T-helper 1 cell treated with Interleukin-12 subunit alpha and Interleukin-12 subunit beta and Interleukin-4 antibody, amounts not matched to agents 30 ng/mL and 1 ng/mL, for 36 hours (primary cell): ENCODE data around the gene STARD5. TPM values are rescaled to one million over a fixed set of nuclear protein-coding genes. Genes with fewer than 3 reads are reported as not detected.
"Not testable (repeated sequence)": the region's sequence is repeated elsewhere in the genome, so short reads cannot be mapped to it uniquely, and the experiment has no call there.

Experiments used
- intact Hi-C: fragments of 100-400 bp; cut with micrococcal nuclease; formaldehyde crosslinking; loops from one replicate; pipeline ENCODE4 v1.15.1; 2024
- total RNA-seq: library from RNA; stranded (reverse); gene quantifications from 2 replicates; pipeline ENCODE4 v1.2.3, GENCODE V29; 2022

The STARD5 gene
- total RNA-seq, 1 donor from 2014 or later, result 5.6 TPM

DNA sequence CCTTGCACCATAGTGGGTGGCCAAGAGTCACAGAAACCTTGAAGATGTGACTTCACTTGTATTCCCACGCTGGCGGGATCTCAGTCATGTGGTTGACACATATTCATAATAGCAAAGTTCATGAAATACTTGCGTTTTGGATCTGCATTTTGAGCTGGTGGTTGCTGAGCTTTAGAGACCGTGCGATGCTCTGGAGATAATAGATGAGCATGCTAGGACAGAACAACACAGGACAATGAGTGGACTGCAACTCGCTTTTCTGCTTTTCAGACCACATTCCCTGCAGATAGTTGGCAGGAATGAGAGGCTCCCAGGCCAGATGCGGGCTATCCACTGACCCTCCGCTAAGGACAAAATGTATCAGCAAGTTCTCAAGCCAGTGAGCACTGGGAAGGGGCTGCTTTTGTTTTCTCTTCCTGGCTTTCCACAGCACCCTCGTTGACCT lies 13.8 kb upstream of the STARD5 start:
- intact Hi-C loops, result no loop called here

DNA sequence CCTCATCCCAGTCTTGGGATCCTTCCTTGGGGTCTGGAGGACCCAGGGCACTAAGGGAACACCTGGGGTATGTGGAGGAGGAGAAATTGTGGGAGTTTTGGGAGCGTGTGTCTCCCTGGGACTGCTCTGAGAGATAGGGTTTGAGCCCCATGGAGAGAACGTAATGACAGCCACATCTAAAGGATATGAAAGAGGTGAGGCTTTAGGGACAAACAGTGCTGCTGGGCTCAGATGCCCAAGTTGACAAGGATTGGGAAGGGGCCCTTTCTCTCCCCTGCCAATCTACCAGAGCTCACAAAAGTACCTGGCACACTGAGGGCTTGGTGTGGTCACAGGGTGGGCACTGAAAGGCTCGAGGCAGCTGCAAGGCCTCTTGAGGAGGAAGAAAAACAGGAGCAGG lies 13.3 kb upstream of the STARD5 start:
- intact Hi-C loops, result no loop called here

DNA sequence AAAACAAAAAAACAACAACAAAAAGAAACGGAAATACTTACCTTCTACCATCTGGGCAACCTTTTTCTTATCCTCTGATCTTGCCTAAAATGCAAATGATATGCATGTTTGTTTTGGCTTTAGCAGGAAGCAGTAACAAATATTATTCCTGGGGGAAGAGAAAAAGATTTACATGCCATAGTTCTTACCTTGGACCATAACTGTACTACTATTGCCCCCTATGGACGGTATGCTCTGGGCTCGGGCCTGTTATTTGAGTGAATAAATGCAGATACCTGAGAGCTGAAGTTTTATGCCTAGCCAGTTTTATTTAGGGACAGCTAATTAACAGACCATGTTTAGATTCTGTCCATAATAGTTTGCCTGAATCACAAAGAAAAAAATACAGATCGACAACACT lies 12.6 kb upstream of the STARD5 start:
- intact Hi-C loops, result loop anchor here (1.0 kb wide), 1 partner anchor 61 kb away; no protein-coding TSS in a partner anchor

DNA sequence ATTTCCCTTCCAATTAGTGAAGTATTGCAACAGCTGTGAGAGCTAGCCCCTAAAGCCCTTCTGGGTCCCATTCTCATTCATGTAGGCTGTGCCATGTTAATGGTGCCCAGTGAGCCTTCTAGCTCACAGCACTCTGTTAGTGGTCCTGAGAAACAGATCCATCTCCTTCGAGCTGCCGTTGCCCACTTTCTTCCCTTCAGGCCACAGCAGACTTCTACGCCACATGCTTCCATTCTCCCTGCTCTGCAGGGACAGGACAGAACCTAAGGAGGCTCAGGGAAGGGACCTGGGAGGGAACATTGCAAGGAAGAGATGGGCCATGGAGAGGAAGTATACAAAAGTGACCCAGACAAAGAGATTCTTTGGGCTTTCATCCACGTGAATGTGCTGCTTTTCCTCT lies 11.7 kb upstream of the STARD5 start:
- intact Hi-C loops, result loop anchor here (1.0 kb wide), 1 partner anchor 60 kb away; no protein-coding TSS in a partner anchor

DNA sequence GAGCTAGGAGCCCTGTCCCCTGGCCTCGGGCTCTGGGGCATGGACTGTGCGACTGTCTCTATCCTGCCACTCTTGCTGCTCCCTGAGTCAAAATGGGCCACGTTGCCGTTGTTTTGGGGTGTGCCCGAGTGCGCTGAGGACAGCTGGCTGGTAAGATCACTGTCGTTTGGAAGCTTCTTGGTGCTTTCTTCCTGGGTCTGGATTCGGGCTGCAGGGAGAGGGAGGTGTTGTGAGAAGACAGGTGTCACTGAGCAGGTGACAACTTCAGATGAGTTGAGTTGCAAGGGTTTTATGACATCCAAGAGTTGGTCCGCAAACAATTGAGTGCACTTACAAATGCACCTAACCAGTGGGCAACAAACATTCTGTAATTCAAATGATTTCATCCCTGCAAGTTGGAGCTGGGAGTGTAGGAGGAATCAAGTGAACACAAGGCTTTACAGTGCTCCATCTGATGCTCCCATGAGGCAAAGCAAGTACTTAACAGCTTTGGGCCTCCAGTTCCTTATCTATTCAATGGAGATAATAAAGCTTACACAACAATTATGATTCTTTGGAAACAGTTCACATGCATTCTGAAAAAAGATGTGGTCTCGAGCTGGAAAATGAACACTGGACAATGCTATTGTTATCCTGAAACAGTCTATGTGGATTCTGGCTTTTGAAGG lies 11.0 kb upstream of the STARD5 start:
- intact Hi-C loops, result no loop called here

DNA sequence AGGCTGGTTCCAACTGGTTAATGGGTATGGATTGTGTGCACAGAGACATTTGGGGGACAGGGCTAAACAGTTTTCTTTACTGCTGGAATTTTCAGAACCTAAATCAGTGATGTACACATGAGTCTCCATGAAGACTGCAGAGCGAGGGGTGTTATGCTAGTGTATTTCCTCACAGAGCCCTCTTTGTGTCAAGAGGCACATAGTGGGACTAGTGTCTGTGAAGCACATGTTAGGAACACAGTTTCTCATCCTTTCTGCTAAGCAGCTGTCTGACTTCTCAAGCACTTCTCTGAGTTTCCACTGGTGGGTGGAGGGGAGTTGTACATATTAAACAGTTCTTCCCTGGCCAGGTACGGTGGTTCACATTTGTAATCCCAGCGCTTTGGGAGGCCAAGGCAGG lies 9.4 kb upstream of the STARD5 start:
- intact Hi-C loops, result no loop called here

DNA sequence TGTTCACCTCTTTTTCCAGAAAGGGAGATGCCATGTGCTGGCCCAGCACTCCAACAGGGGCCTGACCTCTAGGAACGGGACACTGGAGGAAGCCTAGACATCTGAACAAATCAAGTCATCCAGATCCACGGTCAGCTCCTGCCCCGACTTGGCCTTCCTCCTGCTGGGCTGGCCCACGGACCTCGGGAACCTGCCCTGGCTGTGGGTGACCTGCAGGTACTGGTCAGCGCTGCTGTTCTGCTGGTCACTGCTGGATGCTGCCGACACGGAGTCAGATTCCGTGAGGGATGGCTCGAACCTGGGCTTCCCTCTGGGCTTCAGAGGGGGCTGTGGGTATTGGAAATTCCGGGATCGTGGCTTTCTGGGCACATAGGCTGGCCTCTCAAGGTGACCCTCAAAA lies 8.4 kb upstream of the STARD5 start:
- intact Hi-C loops, result no loop called here

DNA sequence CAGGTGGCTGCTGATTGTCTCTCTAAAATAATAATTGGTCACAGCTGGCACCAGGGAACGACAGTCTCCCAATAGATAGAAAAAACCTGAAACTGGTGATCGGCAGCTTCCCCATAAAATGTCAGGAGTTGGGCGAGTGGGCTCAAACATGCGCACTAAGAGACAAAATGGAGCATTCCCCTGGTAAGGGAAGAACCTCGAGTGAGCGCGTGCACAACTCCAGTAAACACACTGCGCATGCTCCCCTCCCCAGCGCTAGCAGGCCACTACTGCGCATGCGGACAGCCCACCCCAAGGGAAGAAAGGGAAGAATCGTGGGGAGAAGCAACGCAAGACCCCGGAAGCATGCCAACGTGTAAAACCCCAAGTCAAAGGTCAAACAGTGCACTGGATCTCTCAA lies 7.7 kb upstream of the STARD5 start:
- intact Hi-C loops, result no loop called here

DNA sequence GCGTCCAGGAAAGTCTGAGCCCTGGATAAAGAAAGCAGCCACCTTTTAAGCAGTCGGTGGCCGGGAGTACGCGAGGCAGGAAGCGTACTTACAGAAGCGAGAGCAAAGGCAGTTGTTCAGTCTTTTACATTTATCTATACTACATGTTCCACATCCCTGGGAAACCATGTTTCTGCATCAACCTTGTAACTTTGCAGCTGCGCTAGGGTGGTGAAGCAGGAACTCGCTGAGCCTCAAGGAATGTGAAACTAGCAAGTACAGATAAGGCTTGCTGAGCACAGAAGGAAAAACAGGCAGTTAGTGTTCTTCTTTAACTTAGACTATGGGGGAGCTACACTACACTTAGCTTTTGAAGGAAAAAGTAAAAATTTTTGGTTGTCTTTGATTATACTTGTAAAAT lies 7.2 kb upstream of the STARD5 start:
- intact Hi-C loops, result not testable (repeated sequence)

DNA sequence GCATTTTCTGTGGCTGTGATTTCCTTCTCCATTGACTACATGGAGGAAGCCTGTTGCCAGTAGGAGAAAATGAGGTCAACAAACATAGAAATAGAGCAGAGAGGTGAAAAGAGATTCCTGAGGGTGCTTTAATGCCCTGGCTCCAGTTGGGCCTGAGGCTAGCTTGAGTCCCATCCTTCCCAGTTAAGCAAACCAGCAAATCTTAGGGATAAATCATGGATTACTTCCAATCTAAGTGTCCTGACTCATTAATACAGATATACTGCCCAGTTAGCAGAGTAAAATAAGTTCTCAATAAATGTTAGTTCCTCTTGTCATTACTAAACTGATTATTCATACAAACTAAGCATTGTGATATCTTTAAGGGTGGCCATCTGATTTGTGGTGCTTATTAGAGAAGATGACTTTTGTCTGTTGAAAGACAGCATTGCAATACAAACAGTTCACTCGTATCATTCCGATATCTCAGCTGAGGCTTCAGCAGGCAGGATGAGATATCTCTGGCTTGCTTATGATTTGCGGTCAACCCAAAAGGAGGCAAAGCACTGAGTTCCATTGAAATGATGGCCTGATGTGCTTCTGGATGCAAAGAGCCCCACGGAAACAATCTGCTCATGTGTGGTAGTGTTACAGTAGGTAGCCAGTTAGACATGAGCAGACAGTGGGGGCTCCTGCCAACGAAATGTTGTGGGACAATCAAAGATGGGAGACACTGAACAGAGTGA lies 6.6 kb upstream of the STARD5 start:
- intact Hi-C loops, result no loop called here

DNA sequence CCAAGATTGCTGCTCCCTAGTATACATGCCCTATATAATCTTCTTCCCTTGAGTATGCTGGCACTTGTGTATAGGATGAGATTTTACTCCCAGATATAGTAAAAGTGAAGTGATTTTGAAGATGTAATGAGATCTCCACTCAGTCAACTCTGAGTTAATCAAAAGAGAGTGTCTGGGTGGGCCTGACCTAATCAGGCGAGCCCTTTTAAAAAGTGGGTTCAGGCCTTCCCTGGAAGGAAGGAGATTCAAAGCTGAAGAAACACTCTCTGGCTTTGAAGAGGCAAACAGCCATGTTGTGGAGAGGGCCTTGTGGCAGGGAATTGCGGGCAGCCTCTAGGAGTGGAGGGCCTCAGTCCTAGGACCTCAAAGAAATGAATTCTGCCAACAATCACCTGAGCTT lies 5.5 kb upstream of the STARD5 start:
- intact Hi-C loops, result loop anchor here (10.0 kb wide), 2 partner anchors 715 to 935 kb away; partner anchors contain the start of genes EFL1, MEX3B and SAXO2

DNA sequence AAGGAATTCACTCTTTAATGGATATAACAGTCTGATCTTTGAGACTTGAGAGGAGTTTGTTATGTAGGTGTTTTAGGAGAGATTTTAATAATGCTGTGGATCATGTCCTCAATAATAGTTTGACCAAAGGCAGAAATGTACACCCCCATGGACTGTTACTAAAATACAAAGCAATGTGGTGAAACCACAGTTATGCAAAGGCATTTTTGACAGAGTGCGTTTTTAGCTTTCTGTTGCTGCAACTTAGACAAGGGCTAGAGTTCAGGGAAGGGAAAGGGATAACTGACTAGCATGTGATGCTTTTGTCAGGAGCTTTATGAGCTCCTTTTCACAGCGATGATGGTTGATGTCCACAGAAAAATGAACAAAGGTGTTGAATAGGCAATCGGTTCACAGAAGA lies 3.6 kb upstream of the STARD5 start:
- intact Hi-C loops, result loop anchor here (10.0 kb wide), 2 partner anchors 717 to 937 kb away; partner anchors contain the start of genes EFL1, MEX3B and SAXO2

DNA sequence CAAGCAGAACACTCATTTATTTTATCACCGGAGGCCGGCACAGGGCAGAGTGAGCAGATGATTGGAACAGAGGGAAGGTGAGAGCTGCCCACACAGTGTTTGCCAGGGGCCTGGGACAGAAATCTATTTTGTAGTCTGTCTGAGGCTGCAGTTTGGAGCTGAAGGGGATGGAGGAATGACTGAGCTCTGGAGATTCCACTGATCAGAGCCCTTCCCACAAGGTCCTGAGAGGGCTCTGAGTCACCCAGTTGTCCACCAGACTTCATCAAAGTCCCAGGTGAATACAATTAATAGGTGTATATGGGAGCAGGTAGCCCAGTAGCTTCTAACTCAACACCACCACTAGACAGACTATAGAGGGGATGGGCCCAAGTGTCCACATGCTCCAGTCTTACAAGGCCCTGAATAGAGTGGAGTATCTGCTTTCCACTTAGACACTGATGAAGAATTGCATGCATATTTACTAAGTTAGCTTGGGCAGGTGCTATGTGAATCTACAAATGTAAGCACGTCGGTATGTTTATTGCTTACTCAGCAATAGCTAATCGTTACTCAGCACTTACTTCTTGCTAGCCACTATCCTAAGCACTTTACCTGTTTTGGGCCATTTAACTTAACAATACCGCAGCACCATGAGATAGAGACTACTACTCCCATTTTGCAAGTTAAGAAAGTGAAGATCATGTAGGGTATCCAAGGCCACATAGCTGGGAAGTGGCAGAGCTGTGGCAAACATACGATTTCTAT lies 2.7 kb upstream of the STARD5 start:
- intact Hi-C loops, result loop anchor here (10.0 kb wide), 2 partner anchors 718 to 938 kb away; partner anchors contain the start of genes EFL1, MEX3B and SAXO2

DNA sequence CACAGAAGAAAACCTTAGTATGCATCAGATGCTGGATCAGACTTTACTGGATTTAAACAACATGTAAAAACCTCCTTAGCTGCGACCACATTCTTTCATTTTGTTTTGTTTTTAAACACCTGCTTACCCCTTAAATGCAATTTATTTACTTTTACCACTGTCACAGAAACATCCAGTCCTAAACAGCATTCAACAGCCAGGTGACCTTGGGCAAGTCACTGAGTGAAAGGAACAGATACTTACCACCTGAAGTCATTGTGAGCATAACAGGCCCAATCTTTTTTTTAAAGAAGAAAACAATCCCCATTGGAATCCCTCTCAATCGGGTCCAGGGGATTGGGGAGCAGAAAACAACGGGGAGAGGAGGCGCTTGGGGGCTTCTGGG lies 390 bp downstream of the STARD5 start:
- intact Hi-C loops, result loop anchor here (10.0 kb wide), 2 partner anchors 721 to 941 kb away; partner anchors contain the start of genes EFL1, MEX3B and SAXO2

DNA sequence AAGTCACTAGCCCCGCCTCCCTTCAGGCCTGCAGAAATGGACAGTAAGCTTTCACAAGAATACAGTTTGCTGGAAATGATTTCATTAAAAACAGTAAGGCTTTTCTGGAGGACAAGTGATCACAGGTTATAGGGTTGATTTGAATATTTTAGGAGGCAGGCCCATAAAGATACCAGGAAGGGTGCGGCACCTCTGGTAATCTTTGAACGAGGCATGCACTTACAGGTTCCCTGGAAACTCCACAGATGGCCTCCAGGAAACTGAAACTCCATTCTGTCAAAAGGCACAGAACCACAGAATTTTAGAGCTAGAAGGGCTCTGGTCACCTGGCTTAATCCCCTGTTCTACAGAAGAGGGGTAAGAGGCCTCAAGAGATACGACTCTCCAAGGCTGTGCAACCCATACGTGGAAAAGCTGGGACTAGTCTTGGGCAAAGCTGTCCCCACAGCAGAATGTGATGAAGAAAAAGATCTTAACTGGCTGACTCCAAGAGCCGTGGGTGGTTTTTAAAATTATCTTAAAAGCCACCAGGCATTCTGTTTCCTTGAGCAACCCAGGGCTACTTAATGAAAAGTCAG lies 1.2 kb downstream of the STARD5 start:
- intact Hi-C loops, result loop anchor here (10.0 kb wide), 2 partner anchors 722 to 942 kb away; partner anchors contain the start of genes EFL1, MEX3B and SAXO2

DNA sequence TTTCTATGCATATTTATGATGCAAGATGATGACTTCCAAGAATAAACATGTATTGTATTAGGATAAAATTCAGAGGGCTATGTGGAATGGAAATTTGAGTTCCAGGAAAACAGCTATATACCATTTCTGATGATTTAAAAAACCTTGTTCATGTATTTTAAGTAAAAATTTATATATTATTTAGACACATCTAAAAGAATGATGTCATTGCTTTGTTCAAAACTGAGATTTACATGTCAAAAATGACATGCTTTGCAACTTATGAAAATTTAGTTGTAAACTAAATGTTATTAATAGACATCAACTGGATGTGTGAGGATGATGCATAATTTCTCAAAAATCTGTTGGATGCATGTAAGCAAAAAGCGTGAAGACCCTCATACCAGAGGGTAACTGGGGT lies 2.3 kb downstream of the STARD5 start:
- intact Hi-C loops, result loop anchor here (10.0 kb wide), 2 partner anchors 723 to 943 kb away; partner anchors contain the start of genes EFL1, MEX3B and SAXO2

DNA sequence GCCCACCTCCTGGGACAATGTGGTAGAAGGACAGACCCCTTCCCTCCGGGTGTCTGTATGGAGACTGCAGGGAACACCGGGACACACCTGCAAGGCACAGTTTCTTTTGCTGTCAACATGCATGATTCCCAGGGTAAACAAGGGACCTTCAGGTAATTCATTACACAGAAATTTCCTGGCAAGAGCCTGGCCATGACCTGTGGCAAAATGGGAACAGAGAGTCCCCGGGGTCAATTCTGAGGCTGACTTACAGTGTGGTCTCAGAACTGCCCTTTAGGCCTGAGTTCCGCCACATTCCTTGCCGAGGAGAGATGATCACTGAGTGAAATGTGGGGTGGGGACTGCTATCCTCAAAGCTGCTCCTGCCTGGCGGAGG lies 6.3 kb downstream of the STARD5 start:
- intact Hi-C loops, result no loop called here

DNA sequence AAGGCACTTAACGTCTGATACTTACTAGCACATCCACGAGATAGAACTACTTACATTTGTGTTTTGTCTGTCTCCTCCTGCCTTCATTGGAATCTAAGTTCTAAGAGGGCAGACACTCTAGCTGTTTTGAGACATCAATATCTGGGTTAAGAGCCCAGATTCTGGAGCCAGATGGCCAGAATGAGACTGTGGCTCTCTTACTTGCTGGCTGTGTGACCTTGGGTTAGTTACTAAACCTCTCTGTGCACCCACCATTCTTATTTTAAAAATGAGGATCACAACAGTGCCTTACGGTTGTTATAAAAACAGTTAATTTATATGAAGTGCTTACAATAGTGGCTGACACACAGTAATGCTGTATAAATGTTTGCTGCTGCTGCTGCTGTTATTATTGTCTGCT lies 7.7 kb downstream of the STARD5 start:
- intact Hi-C loops, result no loop called here

DNA sequence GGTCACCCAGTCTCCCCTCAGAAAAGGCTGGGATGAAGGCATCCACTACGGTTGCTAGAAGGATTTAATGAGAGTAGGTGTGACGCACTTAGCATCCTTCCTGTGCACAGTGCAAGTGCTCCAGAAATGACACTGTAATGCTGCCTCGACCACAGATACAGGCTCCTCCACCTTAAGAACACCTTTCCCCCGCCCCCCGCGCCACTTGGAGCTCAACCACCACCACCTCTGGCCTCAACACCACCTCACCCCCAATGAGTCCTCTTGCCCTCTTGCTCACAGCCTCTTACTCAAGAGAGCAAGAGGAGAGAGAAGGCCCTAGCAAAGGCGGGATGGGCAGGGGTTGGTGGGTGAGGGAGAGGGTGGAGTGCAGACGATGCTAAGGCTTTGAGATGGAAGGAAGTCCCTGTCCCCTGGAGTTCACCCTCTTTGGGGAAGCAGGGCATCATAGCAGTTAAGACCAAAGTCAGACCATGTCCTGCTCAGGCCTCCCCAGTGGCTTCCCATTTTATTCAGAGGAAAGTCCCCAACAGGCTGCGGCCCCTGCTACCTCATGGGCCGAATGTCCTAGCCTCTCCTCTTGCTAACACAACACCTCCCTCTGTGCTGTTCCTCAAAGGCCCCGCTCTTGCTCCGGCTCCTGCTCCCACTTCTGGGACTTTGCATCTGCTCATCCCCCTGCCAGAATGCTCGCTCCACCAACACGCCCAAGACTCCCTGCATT lies 8.3 kb downstream of the STARD5 start:
- intact Hi-C loops, result no loop called here

DNA sequence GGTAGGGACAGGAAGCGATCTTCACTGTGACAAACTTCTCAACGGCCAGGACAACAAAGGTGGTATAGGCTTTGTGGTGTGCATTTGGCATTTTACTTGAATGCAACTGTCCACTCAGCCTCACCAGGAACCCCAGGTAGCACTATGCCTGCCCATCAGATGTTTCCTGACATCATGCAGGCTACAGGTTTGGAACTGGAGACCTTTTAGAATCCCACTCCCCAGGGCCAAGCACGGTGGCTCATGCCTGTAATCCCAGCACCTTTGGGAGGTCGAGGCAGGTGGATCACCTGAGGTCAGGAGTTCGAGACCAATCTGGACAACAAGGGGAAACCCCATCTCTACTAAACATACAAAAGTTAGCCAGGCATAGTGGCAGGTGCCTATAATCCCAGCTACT lies 9.6 kb downstream of the STARD5 start:
- intact Hi-C loops, result no loop called here

DNA sequence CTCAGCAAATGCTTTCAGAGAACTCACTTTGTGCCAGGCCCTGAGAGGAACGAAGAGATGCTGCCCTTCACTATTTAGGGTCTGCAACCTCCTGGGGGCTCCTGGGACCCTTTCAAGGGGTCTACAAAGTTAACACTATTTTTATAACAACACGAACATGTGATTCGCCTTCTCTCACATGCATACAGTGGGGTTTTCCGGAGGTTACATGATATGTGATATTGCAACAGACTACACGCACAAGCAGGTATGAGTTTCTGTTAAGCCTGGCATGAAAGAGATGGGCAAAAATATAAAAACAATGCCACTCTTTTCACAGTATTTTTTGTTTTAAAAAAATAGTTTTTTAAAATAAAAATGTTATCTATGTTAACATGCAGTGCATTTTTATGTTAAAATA lies 10.3 kb downstream of the STARD5 start:
- intact Hi-C loops, result no loop called here
